Thoracic aorta (tissue), 2 donors: Measurements from ENCODE around the gene KLHL33. TPM values are rescaled to one million over a fixed set of nuclear protein-coding genes. Genes with fewer than 3 reads are reported as not detected.

Experiments used
- ATAC-seq: fragments of 150-250 bp; one replicate; pipeline ENCODE4 v1.8.0; 2017; ENCODE audit warnings: low read depth; ENCODE audit not compliant: insufficient number of reproducible peaks, low FRiP score
- DNase-seq: peaks from one replicate; pipeline ENCODE4 v3.0.0-alpha.2; 2020; ENCODE audit warnings: low spot score
- H3K27ac ChIP-seq, 2 donors: fragments of 200-600 bp; sonication (generic); 1 replicate in 1 of 2; 2 replicates in 1 of 2; pipeline ENCODE4 v1.5.1; 2016; ENCODE audit warnings: mild to moderate bottlenecking in 2 of 2, moderate library complexity in 2 of 2
- H3K27me3 ChIP-seq: fragments of 200-600 bp; sonication (generic); replicated peaks from 2 replicates; pipeline ENCODE4 v1.6.0; 2016; ENCODE audit warnings: mild to moderate bottlenecking; ENCODE audit not compliant: insufficient read depth
- H3K36me3 ChIP-seq: fragments of 200-600 bp; sonication (generic); one replicate; pipeline ENCODE4 v1.5.1; 2016
- H3K4me1 ChIP-seq, 2 donors: fragments of 200-600 bp; sonication (generic); 1 replicate in 1 of 2; 2 replicates in 1 of 2; pipeline versions ENCODE4 v1.5.1 to v1.6.0; 2016; ENCODE audit warnings: low read depth in 2 of 2, mild to moderate bottlenecking in 1 of 2; ENCODE audit not compliant: control insufficient read depth in 1 of 2
- H3K4me3 ChIP-seq: fragments of 200-600 bp; sonication (generic); 2 replicates; pipeline ENCODE4 v1.5.1; 2016; ENCODE audit warnings: mild to moderate bottlenecking
- H3K9me3 ChIP-seq: fragments of 200-600 bp; sonication (generic); 2 replicates; pipeline ENCODE4 v1.5.1; 2016
- total RNA-seq, 2 donors: library from RNA; depleted of rRNA; stranded (reverse); fragments of >200 nt; gene quantifications; one replicate each; pipeline versions ENCODE4 v1.1.0 to v1.2.3, GENCODE V29; 2016
- TF ChIP-seq, protein P1 (sequence below): fragments of 200-600 bp; sonication (generic); IDR thresholded peaks from one replicate; pipeline ENCODE4 v1.5.1; 2019; ENCODE audit warnings: antibody characterized with exemption

The KLHL33 gene
- total RNA-seq, 2 donors from 2014 or later = 0.14 to 0.42 TPM

DNA sequence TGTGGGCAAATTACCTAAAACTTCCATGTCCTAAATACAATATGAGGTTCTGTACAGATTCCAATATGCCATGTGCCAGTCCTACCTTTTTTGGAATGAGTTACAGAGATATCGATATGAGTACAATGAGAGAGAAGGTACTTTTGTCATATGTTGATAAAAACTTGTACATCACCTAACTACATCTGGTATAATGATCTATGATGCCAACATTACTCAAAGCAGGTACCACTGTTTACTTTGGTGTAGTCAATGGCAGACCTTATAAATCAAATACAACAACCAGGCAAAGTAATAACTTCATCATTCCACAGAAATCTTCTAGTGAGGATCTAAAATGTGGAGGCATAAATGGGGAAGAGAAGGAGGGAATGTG, 35.4 kb downstream of the KLHL33 start:
- no peaks in the 10 kb centered on the region for H3K9me3 ChIP-seq
- ATAC-seq (no peak), DNase-seq (no peak)
- no peak overlapping the region for H3K4me3 ChIP-seq
- H3K27ac ChIP-seq = no peak overlapping the region
- H3K27me3 ChIP-seq = no peaks in the 10 kb centered on the region
- TF ChIP-seq, protein P1, sequence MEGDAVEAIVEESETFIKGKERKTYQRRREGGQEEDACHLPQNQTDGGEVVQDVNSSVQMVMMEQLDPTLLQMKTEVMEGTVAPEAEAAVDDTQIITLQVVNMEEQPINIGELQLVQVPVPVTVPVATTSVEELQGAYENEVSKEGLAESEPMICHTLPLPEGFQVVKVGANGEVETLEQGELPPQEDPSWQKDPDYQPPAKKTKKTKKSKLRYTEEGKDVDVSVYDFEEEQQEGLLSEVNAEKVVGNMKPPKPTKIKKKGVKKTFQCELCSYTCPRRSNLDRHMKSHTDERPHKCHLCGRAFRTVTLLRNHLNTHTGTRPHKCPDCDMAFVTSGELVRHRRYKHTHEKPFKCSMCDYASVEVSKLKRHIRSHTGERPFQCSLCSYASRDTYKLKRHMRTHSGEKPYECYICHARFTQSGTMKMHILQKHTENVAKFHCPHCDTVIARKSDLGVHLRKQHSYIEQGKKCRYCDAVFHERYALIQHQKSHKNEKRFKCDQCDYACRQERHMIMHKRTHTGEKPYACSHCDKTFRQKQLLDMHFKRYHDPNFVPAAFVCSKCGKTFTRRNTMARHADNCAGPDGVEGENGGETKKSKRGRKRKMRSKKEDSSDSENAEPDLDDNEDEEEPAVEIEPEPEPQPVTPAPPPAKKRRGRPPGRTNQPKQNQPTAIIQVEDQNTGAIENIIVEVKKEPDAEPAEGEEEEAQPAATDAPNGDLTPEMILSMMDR = no peak
- peaks cover 55% of the 10 kb centered on the region for H3K36me3 ChIP-seq
- no peaks in the 10 kb centered on the region for H3K4me1 ChIP-seq

DNA sequence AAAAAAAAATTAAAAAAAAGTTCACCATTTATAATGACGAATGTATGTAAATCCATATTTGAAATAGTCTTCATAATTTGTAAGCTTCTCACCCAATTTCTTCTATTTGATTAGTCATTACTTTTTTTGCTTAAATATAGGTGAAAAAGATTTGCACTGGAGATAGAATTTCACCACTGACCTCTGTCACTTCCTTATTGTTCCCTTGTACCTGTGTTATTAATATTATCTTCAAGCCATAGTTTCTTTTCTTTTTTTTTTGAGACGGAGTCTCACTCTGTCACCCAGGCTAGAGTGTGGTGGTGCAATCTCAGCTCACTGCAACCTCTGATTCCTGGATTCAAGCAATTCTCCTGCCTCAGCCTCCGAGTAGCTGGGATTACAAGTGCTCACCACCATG, 38.5 kb downstream of the KLHL33 start:
- no peak for DNase-seq
- peaks cover 49% of the 10 kb centered on the region for H3K36me3 ChIP-seq

DNA sequence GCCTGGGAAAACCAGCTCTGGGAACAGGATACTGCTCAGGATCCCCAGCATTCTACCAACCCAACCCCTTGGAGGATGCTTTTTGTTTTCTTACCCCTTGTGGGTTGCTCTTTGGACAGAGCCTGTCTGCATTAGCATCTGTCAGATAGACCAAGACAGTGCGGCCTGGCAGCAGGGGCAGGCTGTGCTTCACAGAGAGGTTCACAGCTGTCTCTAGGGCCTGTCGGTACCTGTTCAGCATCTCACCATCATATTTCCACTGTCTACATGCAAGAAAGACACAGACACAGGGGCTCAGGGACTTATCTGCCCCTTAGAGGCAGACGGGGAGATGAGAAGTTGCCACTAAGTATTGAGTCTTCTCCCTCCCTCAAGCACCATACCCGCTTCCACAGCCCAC, 44.5 kb downstream of the KLHL33 start:
- Histone ChIP-seq H3K9me3 (no peaks in the 10 kb centered on the region), H3K4me1 (no peaks in the 10 kb centered on the region), H3K4me3 (no peak overlapping the region), H3K36me3 (peaks cover 80% of the 10 kb centered on the region), H3K27ac (no peak overlapping the region), H3K27me3 (no peaks in the 10 kb centered on the region)
- TF ChIP-seq, protein P1 = no peak
- ATAC-seq = no peak
- DNase-seq = no peak

More for the DNA sequence above, 38.5 kb downstream of the KLHL33 start:
- Histone ChIP-seq H3K27ac (no peak overlapping the region), H3K4me3 (no peak overlapping the region), H3K27me3 (no peaks in the 10 kb centered on the region), H3K4me1 (no peaks in the 10 kb centered on the region), H3K9me3 (no peaks in the 10 kb centered on the region)
- ATAC-seq = no peak
- TF ChIP-seq, protein P1 = no peak

DNA sequence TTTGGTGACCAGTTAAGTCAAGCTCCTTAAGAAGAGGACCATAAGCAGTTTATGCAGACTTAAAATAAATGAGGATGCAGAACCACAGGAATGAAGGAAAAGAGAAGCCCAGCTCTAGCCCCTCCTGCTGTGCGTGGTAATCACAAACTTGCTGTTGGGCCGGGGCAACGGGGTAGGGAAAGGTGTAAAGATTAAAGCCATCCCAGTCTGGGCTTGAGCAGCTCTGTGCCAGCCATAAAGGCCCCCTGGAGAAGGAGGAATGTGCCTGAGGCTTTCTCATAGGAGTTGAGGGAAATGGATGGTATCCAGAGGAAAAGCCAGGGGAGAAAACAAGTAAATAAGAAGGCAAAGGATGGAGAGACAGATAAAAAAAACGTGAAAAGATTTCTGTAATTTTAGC, 47.8 kb downstream of the KLHL33 start:
- peaks cover 92% of the 10 kb centered on the region for H3K36me3 ChIP-seq
- H3K4me3 ChIP-seq = no peak overlapping the region
- no peak for ATAC-seq
- TF ChIP-seq, protein P1 = no peak
- no peaks in the 10 kb centered on the region for H3K27me3 ChIP-seq
- no peaks in the 10 kb centered on the region for H3K9me3 ChIP-seq
- no peak overlapping the region for H3K27ac ChIP-seq
- H3K4me1 ChIP-seq = no peaks in the 10 kb centered on the region
- DNase-seq = no peak

DNA sequence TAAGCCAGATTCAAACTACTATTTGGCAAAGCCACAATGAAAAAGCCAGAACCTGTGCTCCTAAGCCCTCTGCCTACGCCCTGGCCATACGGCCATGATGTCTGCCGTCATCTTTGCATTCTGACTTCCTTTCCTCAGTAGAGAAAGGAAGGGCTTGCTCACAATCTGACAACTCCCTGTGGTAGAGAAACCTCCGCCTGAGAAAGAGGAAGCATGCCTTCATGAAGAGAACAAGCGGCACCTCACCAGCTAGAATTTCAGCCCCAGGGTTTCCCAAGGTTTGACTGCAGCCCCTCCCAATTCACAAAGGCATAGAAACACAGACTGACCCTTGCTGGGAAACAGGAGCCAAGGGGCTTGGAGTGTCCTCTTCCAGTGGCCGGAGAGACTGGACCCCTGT, 48.4 kb downstream of the KLHL33 start:
- H3K4me1 ChIP-seq = no peaks in the 10 kb centered on the region
- no peak for DNase-seq
- no peaks in the 10 kb centered on the region for H3K27me3 ChIP-seq
- no peaks in the 10 kb centered on the region for H3K9me3 ChIP-seq
- TF ChIP-seq, protein P1 = no peak
- peaks cover 94% of the 10 kb centered on the region for H3K36me3 ChIP-seq
- no peak overlapping the region for H3K27ac ChIP-seq
- H3K4me3 ChIP-seq = no peak overlapping the region
- ATAC-seq = no peak
